HG02798 (cell line): ENCODE measurements around the gene ZFP64.
A peak's percentile ranks its signal among the peaks of the same experiment; 100 is the strongest.
"Not testable (repeated sequence)": the region's sequence is repeated elsewhere in the genome, so short reads cannot be mapped to it uniquely, and the experiment has no call there.

Experiments used
- ATAC-seq: cut with Tn5 transposase; IDR thresholded peaks from one replicate; pipeline ENCODE4 v1.9.1; 2021; ENCODE audit warnings: mild to moderate bottlenecking; ENCODE audit not compliant: unreplicated experiment, poor library complexity

The ZFP64 gene

GRCh38 chr20:52207020-52207810 is 15.6 kb upstream of the ZFP64 start:
- ATAC-seq, result no peak

DNA sequence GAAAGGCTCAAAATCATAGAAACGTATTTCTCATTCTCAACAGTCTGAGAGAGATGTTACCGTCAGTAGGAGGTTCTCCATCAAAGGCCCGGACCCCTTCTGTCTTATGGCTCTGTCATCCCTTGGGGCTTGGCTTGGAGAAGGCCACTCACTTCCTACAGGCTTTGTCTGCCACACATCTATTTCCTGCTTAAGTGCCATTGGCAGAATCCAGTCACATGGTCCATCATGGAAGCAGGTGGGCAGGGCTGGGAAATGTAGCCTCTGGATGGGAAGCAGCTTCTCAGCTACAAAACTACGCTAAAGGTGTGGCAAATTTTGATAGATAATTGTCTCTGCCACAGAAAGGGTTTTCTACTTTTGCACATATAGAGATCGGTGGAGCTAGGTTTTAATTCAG is 12.6 kb upstream of the ZFP64 start:
- no peak for ATAC-seq

DNA sequence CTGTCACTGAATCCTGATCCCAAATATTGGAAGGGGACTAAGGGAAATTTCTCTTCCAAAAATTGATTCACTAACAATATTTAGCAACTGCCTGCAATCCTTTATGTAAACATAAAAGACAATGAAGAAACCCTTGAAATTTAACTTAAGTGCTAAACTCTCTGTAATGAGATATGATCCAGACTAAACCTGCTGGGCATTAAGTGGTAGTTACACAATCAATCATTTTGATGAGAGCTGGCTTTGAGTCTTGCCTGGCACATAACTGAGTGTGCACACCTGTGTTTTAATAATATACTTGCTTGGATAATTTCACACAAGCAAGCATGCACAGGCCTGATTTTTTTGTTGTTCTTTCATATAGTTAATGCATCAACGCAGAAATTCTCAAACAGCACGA is 9.8 kb upstream of the ZFP64 start:
- no peak for ATAC-seq

- no peak for ATAC-seq
Observed at GRCh38 chr20:52200870-52201269, 9.3 kb upstream of the ZFP64 start.

- no peak for ATAC-seq
Observed at GRCh38 chr20:52196845-52197244, 5.3 kb upstream of the ZFP64 start.

- ATAC-seq, result no peak
Observed at GRCh38 chr20:52193886-52194545, 2.4 kb upstream of the ZFP64 start.

DNA sequence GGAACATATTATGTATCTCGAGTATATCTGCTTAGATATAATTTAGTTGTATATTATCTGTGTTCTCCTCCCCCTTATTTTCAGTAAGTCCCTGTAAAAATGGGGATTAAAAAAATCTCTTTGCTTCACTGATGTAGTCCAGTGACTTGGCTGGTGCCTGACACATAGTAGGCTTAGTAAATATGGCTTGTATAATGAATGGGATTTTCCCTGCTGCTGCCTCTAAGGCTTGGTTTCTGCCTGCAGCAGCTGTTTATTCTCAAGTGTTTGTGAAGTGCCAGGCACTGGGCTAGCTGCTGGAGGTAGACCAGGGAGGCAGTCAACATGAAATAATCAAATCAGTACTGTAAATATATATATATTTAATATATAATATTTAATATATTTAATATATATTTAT is 1.6 kb upstream of the ZFP64 start:
- ATAC-seq, result no peak

DNA sequence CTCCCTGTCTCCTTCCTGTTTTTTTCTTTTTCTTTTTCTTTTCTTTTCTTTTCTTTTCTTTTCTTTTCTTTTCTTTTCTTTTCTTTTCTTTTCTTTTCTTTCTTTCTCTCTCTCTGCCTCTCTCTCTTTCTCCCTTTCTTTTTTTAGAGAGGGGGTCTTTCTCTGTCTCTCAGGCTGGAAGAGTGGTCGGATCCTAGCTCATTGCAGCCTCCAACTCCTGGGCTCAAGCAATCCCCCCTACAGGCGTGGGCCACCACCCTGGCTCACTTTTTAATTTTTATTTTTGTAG is 1.1 kb upstream of the ZFP64 start:
- ATAC-seq, result not testable (repeated sequence)

GRCh38 chr20:52191916-52192718 is 538 bp upstream of the ZFP64 start:
- peak; percentile 44 for ATAC-seq

- peak; percentile 44 for ATAC-seq
Observed at GRCh38 chr20:52190437-52191131, 995 bp downstream of the ZFP64 start.

DNA sequence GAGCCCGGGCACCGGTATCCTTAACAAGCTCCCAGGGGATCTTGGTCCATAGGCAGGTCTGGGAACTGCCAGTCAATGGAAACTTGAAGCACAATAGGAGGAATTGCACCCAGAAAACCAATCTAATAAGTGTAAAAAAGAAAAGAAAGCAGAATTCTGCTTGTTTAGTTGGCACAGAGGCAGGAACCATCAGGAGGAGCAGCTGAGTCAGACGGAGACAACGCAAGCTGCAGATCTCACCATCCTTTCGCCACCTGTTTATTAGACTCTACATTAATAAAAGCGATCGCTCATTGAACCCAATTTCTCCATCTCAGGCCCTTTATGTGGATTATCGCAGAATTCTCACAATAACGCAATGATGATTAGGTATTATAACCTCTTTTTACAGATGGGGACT is 9.8 kb downstream of the ZFP64 start:
- ATAC-seq, result no peak

DNA sequence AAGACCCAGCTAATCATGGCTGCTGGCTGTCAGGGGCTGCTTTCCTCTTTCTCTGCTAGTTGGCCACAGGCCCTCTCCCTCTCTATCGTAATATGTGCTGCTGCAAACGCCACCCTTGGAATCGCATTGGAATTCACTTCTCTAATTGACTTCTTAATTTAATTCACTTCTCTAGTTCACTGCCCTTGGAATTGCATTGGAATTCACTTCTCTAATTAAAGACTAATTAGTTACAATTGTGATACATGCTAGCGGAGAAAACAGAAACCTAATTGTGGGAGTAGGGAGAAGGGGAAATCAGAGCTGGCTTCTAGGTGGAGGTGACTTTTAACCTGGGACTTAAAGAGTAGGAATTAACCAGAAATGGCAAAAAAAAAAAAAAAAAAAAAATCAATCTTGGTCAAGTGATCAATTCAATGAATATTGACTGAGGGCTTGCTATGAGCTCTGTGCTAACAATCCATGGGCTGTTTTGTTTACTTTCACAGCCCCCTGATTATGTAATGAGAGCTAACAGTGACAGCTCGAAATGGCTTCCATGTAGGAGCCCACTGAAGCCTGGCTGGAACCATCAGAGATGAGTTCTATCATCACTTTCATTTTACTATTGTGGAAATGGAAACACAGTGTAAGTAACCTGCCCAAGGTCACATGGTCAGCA is 11.3 kb downstream of the ZFP64 start:
- no peak for ATAC-seq

GRCh38 chr20:52179331-52180179 is 12.0 kb downstream of the ZFP64 start:
- peak; percentile 92 for ATAC-seq

DNA sequence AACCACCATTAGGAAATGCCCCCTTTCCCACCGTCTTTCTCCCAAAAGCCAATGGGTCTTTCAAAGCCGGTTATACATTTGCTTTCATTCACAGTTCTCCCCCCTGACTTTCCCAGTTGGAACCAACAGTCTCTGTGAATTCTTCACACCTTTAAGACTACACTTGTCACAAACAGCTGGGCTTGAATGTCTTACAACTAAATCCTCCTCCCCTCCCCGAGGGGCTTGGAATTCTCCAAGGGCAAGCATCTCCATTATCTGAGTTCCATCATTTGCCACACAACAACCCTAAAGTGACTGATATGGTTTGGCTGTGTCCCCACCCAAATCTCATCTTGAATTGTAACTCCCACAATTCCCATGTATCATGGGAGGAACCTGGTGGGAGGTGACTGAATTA is 12.9 kb downstream of the ZFP64 start:
- no peak for ATAC-seq

DNA sequence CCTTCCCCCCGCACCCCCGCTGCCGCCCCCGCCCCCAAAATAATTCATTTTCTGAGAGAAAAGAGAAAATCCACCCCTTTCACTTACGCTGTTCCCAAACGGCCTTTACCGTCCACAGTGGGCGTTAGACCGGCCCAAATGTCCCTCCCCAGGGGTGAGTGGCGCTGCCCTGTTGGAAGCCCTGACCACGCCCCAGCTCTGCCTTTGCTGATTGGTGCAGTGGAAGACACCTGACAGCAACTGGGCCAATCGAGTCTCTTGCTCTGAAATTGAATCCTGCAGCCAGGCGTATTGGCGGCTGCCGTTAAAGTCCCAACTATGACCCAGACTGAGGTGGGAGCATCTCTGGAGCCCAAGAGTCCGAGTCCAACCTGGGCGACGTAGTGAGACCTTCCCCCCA is 15.7 kb downstream of the ZFP64 start:
- ATAC-seq, result no peak

DNA sequence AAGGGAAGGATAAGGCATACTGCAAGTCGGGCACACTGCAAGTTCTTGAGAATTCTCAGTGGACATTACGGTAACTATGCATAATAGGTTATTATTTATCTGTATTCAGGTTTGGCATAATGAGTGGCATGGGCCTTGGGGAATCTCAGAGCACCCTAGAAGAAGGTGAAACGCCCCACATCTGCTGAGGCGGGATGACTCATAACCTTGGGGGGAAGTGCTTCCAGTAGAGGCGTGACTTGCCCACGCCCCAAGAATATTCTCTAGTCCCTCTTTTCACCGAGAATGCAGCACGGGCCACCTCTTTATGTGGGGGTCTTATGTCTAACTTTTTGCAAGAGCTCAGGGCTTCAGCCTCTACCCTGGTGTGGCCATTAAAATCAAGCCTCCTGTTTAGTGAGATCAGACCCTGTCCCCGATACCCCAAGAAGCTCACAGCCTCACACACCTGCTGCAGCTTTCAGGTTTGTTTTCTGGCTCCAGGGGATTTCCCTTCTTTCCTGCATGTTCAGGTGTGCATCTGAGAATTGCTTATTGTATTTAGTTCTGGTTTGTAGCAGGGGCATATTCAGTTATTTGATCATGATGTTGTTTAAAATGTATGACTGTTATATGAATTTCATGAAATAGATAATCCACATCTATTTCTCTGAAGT is 19.1 kb downstream of the ZFP64 start:
- peak; percentile 85 for ATAC-seq

DNA sequence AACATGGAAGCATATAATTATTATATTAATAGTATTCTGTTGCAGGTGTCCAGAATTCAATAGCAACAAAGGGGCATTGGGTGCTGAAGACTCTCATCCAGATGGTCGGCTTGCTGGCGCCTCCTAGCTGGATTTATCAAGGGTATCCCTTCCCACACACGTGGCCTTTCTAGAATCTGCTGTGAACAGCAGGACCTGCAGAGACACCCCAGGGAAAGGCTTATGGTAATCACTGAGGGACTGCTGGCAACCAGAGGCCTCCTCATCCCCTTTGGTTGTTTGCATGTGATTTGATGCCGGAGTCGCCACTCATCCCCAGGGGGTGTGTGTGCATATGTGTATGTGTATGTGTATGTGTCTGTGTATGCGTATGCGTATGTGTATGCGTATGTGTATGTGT is 20.6 kb downstream of the ZFP64 start:
- no peak for ATAC-seq

DNA sequence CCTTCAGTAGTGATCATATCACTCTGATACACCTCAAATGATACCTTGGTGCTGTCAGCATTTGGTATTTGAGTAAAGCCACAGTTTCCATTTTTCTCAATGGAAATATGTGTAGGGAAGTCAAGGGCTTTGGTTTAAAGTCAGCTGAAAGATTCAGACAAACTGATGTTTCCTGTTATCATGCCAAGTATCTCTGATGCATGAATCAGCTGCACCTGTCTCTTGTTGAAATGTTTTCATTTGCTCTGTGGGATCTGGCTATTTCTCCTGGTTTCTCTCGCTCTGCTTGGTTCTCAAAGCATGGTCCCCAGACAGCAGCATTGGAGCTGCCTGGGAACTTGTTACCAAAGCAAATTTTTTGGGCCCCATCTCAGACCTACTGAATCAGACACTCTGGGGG is 23.5 kb downstream of the ZFP64 start:
- no peak for ATAC-seq
